Stimulated activated effector memory CD8-positive, alpha-beta T cell treated with anti-CD3 and anti-CD28 coated beads, Interleukin-12 subunit alpha, Interleukin-12 subunit beta, amount 100 ng/mL, for 72 hours (primary cell): ENCODE data around the gene PUM1.

Source experiments
- ATAC-seq: fragments of 150-1000 bp; cut with Tn5 transposase; 2 replicates; pipeline ENCODE4 v1.10.0; 2021
- DNase-seq, 2 donors: peaks; one replicate each; pipeline ENCODE4 v3.0.0; 2021 to 2022; ENCODE audit warnings: low spot score in 2 of 2
- H3K27ac Mint-ChIP-seq: one replicate; pipeline ENCODE4 v1.8.0; 2022; ENCODE audit warnings: mild to moderate bottlenecking, mixed read lengths
- H3K36me3 Mint-ChIP-seq: one replicate; pipeline ENCODE4 v1.8.0; 2022; ENCODE audit warnings: mild to moderate bottlenecking, mixed read lengths
- H3K4me1 Mint-ChIP-seq: one replicate; pipeline ENCODE4 v1.8.0; 2022; ENCODE audit warnings: mixed read lengths
- H3K4me3 Mint-ChIP-seq: one replicate; pipeline ENCODE4 v1.8.0; 2022; ENCODE audit warnings: mild to moderate bottlenecking, mixed read lengths
- H3K9me3 Mint-ChIP-seq: one replicate; pipeline ENCODE4 v1.8.0; 2022; ENCODE audit warnings: mixed read lengths

The PUM1 gene

DNA sequence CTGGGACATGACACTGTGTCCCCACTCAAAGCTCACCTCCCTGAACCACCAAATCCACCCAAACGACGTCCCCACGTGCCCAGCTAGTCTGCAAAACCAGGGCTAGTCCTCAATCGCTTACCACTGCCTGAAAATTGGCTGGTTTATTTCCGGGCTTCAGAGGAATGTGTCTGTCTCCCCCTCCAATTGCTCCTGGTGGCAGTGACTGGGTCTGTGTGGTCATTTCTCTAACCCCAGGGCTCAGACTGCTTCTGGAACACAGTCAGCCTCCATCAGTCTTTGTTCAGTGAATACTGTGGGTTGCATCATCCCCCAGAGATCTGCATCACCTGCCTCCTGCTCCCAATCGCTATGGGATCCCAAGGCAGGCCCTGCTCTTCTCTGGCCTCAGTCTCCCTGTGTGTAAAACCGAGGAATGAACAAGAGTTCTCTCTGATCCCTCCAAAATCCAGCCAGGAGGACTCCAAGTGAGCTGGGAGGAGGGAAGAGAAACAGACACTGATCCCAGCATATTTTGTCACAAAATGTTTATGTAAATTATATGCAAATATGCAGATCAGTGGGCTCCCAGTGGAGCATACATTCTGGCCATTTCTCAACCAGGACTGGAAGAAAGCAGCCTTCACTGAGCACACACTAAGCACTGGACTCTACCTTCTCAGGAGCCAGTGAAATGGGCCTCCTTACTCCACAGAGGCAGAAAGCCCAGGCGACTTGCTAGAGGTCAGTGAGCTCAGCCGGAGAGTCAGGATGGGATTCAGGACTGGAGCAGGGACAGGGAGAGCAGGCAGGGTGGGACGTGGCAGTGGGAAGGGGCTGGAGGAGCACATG is 177.8 kb downstream of the PUM1 start:
- Mint-ChIP-seq H3K36me3 (no peaks in the 10 kb centered on the region), H3K27ac (no peak overlapping the region), H3K9me3 (no peaks in the 10 kb centered on the region), H3K4me1 (no peaks in the 10 kb centered on the region), H3K4me3 (no peak overlapping the region)
- no peak for DNase-seq
- no peak for ATAC-seq

DNA sequence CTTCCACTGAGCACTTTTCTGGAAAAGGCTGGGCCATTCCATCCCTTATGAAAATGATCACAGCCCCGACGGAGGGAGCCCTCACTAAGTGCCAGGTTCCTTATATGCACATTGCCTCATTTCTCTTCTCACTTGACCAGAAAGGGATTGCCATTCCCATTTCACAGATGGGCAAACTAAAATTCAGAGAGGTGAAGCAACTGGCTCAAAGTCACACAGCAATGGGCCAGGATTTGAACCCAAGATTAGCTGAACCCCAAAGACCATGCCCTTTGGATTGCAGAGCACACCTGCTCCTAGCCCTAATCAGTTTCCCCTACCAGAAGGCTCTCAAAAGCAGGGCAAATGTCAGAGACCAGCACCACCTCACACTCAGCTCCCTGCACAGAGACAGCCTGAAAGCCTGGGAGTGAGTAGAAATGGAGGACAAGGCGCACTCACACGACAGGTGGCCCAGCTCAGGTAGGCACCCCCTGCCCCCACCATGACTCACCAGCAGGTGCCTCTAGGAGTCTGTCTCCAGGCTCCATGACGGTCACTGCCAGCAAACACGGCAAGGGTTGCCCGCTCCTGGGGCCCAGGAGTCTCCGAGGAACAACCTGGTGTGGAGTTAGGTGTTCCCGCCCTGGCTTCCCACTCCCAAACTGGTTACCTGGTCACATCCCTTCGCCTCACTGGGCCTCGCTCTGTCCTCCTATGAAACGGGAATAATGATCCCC is 178.6 kb downstream of the PUM1 start:
- no peaks in the 10 kb centered on the region for H3K9me3 Mint-ChIP-seq
- ATAC-seq = no peak
- no peaks in the 10 kb centered on the region for H3K36me3 Mint-ChIP-seq
- H3K4me1 Mint-ChIP-seq = no peaks in the 10 kb centered on the region
- no peak overlapping the region for H3K4me3 Mint-ChIP-seq
- no peak overlapping the region for H3K27ac Mint-ChIP-seq
- no peak for DNase-seq

DNA sequence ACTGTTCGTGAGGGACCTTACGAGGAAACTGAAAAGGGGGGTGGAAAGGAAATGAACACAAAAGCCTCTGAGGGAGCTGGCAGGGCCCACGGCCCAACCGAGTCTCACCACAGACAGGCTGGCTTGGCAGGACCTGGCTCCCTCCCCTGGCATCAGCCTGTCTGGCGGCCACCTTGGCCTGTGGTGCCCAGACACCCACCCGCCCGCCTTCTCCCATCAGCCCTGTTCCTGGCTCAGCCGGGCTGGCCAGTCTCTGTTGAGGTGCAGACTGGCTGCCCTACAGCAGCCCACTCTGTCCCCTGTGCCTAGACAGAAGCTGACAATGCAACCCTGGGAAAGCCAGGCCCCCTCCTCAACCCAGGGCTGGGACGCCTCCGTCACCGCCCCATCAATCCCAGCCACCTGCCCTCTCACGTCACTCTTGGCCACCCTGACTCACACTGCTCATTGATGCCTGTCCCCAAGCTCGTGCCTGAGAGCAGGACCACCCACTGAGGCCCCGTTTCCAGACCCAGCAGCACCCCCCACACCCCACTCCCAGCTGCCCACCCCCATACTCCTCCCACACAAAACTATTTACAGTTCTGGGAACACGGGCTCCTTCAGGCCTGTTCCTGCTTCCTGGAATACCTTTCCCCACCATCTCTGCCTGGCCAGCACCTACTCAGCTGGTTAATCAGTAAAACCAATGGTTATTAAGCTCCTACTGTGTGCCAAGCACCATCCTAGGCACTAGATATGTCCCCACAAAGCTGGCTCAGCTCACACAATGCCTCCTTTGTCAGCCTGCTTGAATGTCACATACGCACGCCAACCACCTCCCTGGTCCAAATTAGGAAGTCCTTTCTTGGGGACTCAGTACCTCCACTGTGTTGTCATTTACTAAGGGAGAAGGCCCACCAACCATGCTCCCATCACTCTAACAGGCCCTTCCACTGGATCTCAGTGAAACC is 179.7 kb downstream of the PUM1 start:
- Mint-ChIP-seq H3K36me3 (no peaks in the 10 kb centered on the region), H3K4me1 (peaks cover 6% of the 10 kb centered on the region), H3K4me3 (no peak overlapping the region), H3K9me3 (no peaks in the 10 kb centered on the region), H3K27ac (no peak overlapping the region)
- ATAC-seq (no peak), DNase-seq (no peak)

DNA sequence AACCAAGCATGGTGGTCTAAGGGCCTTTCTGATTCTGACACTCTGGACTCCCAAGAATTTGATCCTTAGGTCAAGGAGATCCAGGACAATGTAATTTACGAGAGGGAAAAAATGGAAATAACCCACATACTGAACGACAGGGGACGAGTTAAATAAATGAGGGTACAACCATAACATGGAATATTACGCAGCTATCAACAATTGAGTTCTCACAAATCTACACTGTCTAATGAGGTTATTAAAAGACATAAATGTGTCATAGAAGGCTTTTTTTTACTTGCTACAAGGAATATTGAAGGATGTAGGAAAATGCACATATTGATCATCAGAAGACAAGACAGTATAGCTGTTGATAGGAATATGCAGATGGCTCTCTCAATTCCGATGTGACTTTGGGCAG is 180.8 kb downstream of the PUM1 start:
- no peaks in the 10 kb centered on the region for H3K9me3 Mint-ChIP-seq
- DNase-seq = no peak
- H3K36me3 Mint-ChIP-seq = no peaks in the 10 kb centered on the region
- ATAC-seq = no peak
- no peak overlapping the region for H3K27ac Mint-ChIP-seq
- peaks cover 10% of the 10 kb centered on the region for H3K4me1 Mint-ChIP-seq
- no peak overlapping the region for H3K4me3 Mint-ChIP-seq

DNA sequence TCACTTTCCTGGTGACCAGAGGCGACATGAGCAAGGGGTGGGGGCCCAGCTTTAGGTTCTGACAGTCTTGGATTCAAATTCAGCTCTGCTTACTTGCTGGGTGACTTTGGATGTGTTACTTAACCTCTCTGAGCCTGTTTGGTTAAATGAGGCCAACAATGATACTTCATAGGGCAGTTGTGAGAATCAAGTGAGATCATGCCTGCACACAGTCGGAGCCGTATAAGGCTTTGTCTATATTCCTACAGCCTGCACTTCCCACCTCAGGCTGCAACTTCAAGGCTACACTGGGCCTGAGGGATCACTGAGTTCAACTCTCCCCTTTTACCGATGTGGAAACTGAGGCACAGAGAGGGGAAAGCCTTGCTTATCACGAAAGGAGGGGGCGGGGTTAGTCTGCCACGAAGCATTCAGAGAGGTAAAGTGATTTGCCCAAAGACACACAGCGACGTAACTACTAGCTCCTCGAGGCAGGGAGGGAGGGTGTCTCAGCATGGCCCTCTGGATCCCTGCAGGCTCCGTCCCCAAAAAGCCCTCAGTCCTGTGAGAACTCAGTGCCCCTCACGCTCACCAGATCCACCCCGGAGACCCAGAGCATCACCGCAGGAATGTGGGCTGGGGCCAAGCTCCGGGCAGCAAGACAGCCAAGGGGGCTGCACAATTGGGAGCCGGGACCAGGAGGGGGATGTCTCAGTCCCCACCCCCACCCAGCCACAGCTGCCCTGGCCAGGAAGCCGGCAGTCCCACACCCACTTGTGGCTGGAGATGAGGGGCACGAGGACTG is 181.9 kb downstream of the PUM1 start:
- Mint-ChIP-seq H3K36me3 (no peaks in the 10 kb centered on the region), H3K4me1 (peaks cover 17% of the 10 kb centered on the region), H3K9me3 (no peaks in the 10 kb centered on the region), H3K27ac (no peak overlapping the region), H3K4me3 (no peak overlapping the region)
- no peak for DNase-seq
- no peak for ATAC-seq

DNA sequence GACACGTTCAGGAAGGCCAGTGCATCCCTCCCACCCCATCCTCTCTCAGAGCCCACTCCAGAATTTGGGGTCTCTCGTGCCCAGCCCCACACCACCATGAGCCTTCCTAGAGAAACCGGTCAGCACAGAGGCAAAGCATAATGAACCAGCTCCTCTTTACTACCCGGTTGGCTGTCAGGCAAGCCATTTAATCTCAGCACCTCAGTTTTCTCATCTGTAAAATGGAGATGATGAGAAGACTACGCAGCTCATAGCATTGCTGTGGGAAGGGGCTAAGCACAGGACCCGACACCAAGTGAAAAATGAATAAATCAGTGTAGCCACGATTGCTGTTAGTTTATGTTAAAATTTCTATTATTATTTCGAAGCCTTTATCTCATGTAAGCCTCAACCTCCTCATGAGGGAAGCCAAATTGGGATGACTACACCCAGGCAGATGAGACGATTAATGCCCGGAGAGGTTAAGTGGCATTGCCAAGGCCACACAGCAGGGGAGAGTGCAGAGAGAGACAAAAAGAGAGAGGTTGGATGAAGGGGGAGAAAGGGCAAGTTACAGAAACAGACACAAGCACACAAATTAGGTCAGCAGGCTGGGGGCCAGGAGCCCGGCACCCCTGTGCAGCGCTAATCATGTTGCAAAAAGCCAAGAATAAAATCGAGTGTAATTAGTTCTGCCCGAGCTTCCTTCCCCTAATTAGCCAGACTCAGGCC is 182.7 kb downstream of the PUM1 start:
- Mint-ChIP-seq H3K36me3 (no peaks in the 10 kb centered on the region), H3K4me3 (no peak overlapping the region), H3K27ac (no peak overlapping the region), H3K4me1 (peaks cover 17% of the 10 kb centered on the region), H3K9me3 (no peaks in the 10 kb centered on the region)
- DNase-seq = no peak
- ATAC-seq = no peak
